Ovary (tissue), 3 donors: Measurements from ENCODE around the gene GABRG3.

Experiments
- CTCF ChIP-seq, 3 donors: fragments of 450-650 bp in 2 of 3; fragments of 200-600 bp in 1 of 3; IDR thresholded peaks; one replicate each; pipeline versions ENCODE4 v1.5.1 to v1.8.0; 2016 to 2022; ENCODE audit warnings: antibody characterized with exemption in 3 of 3, mild to moderate bottlenecking in 1 of 3
- POLR2A ChIP-seq: fragments of 450-650 bp; IDR thresholded peaks from one replicate; pipeline ENCODE4 v1.6.1; 2017; ENCODE audit warnings: antibody characterized with exemption, mild to moderate bottlenecking, moderate library complexity
- donor health status: DM: no; HTN: no; CAD: no.

- no peak for TF ChIP-seq CTCF (IDR thresholded peaks at IDR 0.05)
- no peak for TF ChIP-seq POLR2A
These were observed 525.0 kb downstream of the GABRG3 start for GRCh38 chr15:27495963-27496459.
